Left lung (tissue), 10 donors: ENCODE data around the gene CLDN4. TPM values are rescaled to one million over a fixed set of nuclear protein-coding genes. Genes with fewer than 3 reads are reported as not detected.
A peak's percentile ranks its signal among the peaks of the same experiment; 100 is the strongest.
"Not testable (repeated sequence)": the region's sequence is repeated elsewhere in the genome, so short reads cannot be mapped to it uniquely, and the experiment has no call there.

Source experiments
- ATAC-seq: fragments of 200-7000 bp; cut with Tn5 transposase; one replicate; pipeline ENCODE4 v1.9.1; 2020; ENCODE audit warnings: moderate library complexity
- DNase-seq, 4 donors: peaks; one replicate each; pipeline ENCODE4 v3.0.0-alpha.2; 2013 to 2020
- H3K27ac ChIP-seq, 2 donors: fragments of 200-600 bp; sonication (generic) in 1 of 2; one replicate each; pipeline versions ENCODE4 v1.5.0 to v1.8.0; 2020 to 2021
- H3K27me3 ChIP-seq, 2 donors: fragments of 200-600 bp; sonication (generic) in 1 of 2; one replicate each; pipeline versions ENCODE4 v1.5.0 to v1.8.0; 2020 to 2021
- H3K36me3 ChIP-seq, 2 donors: fragments of 200-600 bp; sonication (generic) in 1 of 2; one replicate each; pipeline versions ENCODE4 v1.5.0 to v1.8.0; 2020 to 2021
- H3K4me1 ChIP-seq, 2 donors: fragments of 200-600 bp; one replicate each; pipeline ENCODE4 v1.8.0; 2021
- H3K4me3 ChIP-seq, 2 donors: fragments of 200-600 bp; sonication (generic) in 1 of 2; one replicate each; pipeline versions ENCODE4 v1.5.0 to v1.8.0; 2020 to 2021; ENCODE audit warnings: mild to moderate bottlenecking in 1 of 2
- H3K9me3 ChIP-seq, 2 donors: fragments of 200-600 bp; sonication (generic) in 1 of 2; one replicate each; pipeline versions ENCODE4 v1.5.0 to v1.8.0; 2020 to 2021
- intact Hi-C, 2 donors: fragments of 100-400 bp; cut with DNase I; formaldehyde crosslinking; loops; one replicate each; pipeline versions ENCODE4 v1.11.2 to v1.14.2; 2022
- polyA plus RNA-seq, 6 donors: library from polyadenylated mRNA; unstranded; fragments of 120-200 nt; gene quantifications; one replicate each; pipeline ENCODE4 v1.2.1, GENCODE V29; 2013; ENCODE audit not compliant: insufficient read length in 6 of 6
- total RNA-seq, 2 donors: library from RNA; stranded (reverse); fragmentation: NEBNext Ultra II Directional; extraction: Animal tissue kit (Norgen Biotek cat#: 25700); gene quantifications; one replicate each; pipeline ENCODE4 v1.2.1, GENCODE V29; 2021
- TF ChIP-seq, protein P1 (sequence below), 2 donors: fragments of 200-600 bp; sonication (generic) in 1 of 2; IDR thresholded peaks; one replicate each; pipeline versions ENCODE4 v1.5.0 to v1.8.0; 2021; ENCODE audit warnings: antibody characterized with exemption in 2 of 2
- donor health status: DM: no; HTN: yes; CAD: no.
- donor health status: DM: no; HTN: no; CAD: no.

Gene CLDN4
- total and polyA plus RNA-seq, 8 donors = 67.1 to 219 (median 87.9) TPM

DNA sequence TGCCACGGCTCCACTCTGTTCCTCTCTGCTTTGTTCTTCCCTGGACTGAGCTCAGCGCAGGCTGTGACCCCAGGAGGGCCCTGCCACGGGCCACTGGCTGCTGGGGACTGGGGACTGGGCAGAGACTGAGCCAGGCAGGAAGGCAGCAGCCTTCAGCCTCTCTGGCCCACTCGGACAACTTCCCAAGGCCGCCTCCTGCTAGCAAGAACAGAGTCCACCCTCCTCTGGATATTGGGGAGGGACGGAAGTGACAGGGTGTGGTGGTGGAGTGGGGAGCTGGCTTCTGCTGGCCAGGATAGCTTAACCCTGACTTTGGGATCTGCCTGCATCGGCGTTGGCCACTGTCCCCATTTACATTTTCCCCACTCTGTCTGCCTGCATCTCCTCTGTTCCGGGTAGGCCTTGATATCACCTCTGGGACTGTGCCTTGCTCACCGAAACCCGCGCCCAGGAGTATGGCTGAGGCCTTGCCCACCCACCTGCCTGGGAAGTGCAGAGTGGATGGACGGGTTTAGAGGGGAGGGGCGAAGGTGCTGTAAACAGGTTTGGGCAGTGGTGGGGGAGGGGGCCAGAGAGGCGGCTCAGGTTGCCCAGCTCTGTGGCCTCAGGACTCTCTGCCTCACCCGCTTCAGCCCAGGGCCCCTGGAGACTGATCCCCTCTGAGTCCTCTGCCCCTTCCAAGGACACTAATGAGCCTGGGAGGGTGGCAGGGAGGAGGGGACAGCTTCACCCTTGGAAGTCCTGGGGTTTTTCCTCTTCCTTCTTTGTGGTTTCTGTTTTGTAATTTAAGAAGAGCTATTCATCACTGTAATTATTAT, 1.2 kb downstream of the CLDN4 start:
- DNase-seq (peak in 3 of 4 donors; percentile 82 to 87 (median 84)), ATAC-seq (peak; percentile 54)
- Histone ChIP-seq H3K4me3 (peak overlapping the region; percentile 31 to 48), H3K36me3 (no peaks in the 10 kb centered on the region), H3K27ac (peak overlapping the region; percentile 66 to 86), H3K4me1 (peaks cover 18 to 19% of the 10 kb centered on the region in 2 donors), H3K9me3 (no peaks in the 10 kb centered on the region), H3K27me3 (peaks cover 0 to 9% of the 10 kb centered on the region in 2 donors)
- intact Hi-C loops = no loop called here
- TF ChIP-seq, protein P1, sequence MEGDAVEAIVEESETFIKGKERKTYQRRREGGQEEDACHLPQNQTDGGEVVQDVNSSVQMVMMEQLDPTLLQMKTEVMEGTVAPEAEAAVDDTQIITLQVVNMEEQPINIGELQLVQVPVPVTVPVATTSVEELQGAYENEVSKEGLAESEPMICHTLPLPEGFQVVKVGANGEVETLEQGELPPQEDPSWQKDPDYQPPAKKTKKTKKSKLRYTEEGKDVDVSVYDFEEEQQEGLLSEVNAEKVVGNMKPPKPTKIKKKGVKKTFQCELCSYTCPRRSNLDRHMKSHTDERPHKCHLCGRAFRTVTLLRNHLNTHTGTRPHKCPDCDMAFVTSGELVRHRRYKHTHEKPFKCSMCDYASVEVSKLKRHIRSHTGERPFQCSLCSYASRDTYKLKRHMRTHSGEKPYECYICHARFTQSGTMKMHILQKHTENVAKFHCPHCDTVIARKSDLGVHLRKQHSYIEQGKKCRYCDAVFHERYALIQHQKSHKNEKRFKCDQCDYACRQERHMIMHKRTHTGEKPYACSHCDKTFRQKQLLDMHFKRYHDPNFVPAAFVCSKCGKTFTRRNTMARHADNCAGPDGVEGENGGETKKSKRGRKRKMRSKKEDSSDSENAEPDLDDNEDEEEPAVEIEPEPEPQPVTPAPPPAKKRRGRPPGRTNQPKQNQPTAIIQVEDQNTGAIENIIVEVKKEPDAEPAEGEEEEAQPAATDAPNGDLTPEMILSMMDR (IDR thresholded peaks at IDR 0.05) = no peak

DNA sequence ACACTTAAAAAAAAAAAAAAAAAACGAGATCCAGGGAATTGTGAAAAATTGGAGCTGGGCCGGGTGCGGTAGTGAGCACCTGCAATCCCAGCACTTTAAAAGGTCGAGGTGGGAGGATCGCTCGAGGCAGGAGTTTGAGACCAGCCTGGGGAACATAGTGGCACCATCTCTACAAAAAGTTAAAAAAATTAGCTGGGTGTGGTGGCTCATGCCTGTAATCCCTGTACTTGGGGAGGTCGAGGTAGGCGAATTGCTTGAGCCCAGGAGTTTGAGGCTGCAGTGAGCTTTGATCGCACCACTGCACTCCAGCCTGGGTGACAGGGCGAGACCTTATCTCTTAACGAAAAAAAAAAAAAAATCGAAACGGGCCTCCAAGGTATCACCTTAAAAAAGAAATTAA, 2.0 kb downstream of the CLDN4 start:
- Histone ChIP-seq H3K9me3 (no peaks in the 10 kb centered on the region), H3K4me1 (peaks cover 11 to 12% of the 10 kb centered on the region in 2 donors), H3K4me3 (peak overlapping the region; percentile 31 to 48), H3K27ac (peak overlapping the region in 1 of 2 donors; percentile 86), H3K27me3 (peaks cover 0 to 9% of the 10 kb centered on the region in 2 donors), H3K36me3 (no peaks in the 10 kb centered on the region)
- DNase-seq (no peak), ATAC-seq (no peak)
- TF ChIP-seq, protein P1 (IDR thresholded peaks at IDR 0.05) = no peak
- intact Hi-C loops = no loop called here

DNA sequence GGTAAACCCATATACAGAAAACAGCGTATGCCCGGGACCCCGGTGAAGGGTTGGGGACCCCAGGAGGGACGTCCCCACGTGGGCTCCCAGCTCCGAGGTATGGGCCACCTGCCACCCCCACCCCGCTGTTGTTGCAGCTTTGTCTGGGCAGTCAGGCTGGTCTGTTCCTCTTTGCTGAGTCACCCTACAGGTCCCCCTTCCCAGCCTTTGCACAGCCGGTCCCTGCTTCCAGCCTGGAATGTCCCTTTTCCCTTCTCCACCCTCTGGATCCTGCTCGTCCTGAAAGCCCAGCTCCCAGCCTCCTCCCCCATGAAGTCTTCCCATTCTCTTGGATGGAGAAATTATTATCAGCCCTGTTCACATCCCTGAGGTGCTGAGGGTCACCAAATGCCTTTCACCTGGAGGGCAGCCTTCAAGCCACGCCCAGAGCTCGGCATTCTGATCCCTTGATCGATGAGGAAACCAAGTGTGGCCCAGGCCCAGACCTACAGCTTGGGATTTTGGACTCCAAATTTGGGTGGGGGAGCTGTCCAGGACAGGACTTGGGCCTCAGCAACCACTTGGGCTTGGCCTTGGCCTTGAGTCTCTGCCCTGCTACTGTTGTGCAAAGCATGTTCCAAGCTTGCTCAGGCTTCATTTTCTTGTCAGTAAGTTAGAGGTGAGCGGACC, 2.6 kb downstream of the CLDN4 start:
- no peaks in the 10 kb centered on the region for H3K36me3 ChIP-seq
- peaks cover 7 to 8% of the 10 kb centered on the region in 2 donors for H3K4me1 ChIP-seq
- no peaks in the 10 kb centered on the region for H3K9me3 ChIP-seq
- peak overlapping the region in 1 of 2 donors; percentile 48 for H3K4me3 ChIP-seq
- H3K27me3 ChIP-seq = peaks cover 0 to 9% of the 10 kb centered on the region in 2 donors
- TF ChIP-seq, protein P1 (IDR thresholded peaks at IDR 0.05) = no peak
- intact Hi-C loops = no loop called here
- DNase-seq = peak in 2 of 4 donors; percentile 61 to 76
- peak overlapping the region; percentile 23 to 86 for H3K27ac ChIP-seq
- ATAC-seq = peak; percentile 24

DNA sequence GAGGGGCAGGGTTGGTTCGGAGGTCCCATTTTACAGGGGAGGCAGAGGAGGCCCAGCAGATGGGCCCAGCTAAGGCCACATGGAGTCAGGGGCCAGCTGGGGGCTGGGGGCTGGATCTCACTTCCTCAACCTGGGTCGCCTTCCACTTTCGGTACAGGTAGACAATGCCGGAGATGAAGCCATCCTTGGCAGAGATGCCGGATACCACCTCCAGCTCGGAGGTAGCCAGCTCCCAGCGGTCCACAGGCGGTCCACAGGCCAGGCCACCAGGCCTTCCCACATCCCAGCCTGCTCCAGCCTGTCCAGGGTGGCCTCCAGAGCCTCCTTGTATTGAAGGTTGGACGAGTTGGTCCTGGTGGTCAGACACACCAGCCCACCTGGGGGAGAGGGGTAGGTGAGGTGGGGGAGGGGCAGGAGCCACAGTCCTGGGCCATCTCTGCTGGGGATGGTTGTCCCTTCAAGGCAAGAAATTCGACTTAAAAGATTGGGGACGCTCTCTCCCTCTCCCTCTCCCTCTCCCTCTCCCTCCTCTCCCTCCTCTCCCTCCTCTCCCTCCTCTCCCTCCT, 3.9 kb downstream of the CLDN4 start:
- Histone ChIP-seq H3K27ac (no peak overlapping the region), H3K27me3 (peaks cover 0 to 9% of the 10 kb centered on the region in 2 donors), H3K4me3 (no peak overlapping the region), H3K9me3 (no peaks in the 10 kb centered on the region), H3K36me3 (no peaks in the 10 kb centered on the region), H3K4me1 (peaks cover 0 to 7% of the 10 kb centered on the region in 2 donors)
- TF ChIP-seq, protein P1 (IDR thresholded peaks at IDR 0.05) = no peak
- DNase-seq = no peak
- intact Hi-C loops = no loop called here
- ATAC-seq = no peak

DNA sequence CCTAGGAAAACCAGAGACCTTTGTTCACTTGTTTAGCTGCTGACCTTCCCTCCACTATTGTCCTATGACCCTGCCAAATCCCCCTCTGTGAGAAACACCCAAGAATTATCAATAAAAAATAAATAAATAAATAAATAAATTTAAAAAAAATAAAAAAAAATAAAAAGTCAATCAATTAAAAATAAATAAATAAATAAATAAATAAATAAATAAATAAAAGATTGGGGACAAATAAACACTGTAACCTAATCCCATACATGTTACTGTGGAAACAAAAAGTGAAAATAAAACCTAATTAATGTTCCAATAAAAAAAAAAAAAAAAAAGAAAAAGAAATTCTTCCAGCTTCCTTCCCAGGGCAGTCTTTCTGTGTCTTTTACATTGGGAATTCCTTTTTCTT, 6.4 kb downstream of the CLDN4 start:
- H3K36me3 ChIP-seq, H3K27me3 ChIP-seq, H3K9me3 ChIP-seq, ATAC-seq, H3K4me3 ChIP-seq, intact Hi-C loops, H3K27ac ChIP-seq, H3K4me1 ChIP-seq, DNase-seq: not testable (repeated sequence)
